SK-N-SH treated with all-trans-retinoic acid at 6 μM for 48 hours (cell line): Measurements from ENCODE around the gene KCNAB3.

Experiments
- ATAC-seq: fragments of 200-7000 bp; cut with Tn5 transposase; 3 replicates; pipeline ENCODE4 v1.9.1; 2020; ENCODE audit warnings: mild to moderate bottlenecking, moderate library complexity
- ARNTL ChIP-seq: fragments of 450-650 bp; formaldehyde crosslinking; IDR thresholded peaks from 2 replicates; pipeline ENCODE4 v1.5.0; 2020; ENCODE audit warnings: low read depth, mild to moderate bottlenecking, moderate library complexity, borderline replicate concordance
- CREB5 ChIP-seq: fragments of 250-450 bp; sonication (Bioruptor Pico); IDR thresholded peaks from 2 replicates; pipeline ENCODE4 v1.5.1; 2020; ENCODE audit warnings: low read depth, mild to moderate bottlenecking, moderate library complexity
- CSDC2 ChIP-seq: fragments of 250-450 bp; sonication (Bioruptor Pico); IDR thresholded peaks from 2 replicates; pipeline ENCODE4 v1.5.0; 2020; ENCODE audit warnings: mild to moderate bottlenecking, moderate library complexity
- CSRNP3 ChIP-seq: fragments of 250-450 bp; sonication (Bioruptor Pico); IDR thresholded peaks from 2 replicates; pipeline ENCODE4 v1.5.1; 2021; ENCODE audit warnings: mild to moderate bottlenecking, moderate library complexity
- ESRRG ChIP-seq: fragments of 250-450 bp; sonication (Bioruptor Pico); IDR thresholded peaks from 2 replicates; pipeline ENCODE4 v1.6.1; 2021; ENCODE audit warnings: mild to moderate bottlenecking
- GLIS3 ChIP-seq: fragments of 250-450 bp; sonication (Bioruptor Pico); IDR thresholded peaks from 2 replicates; pipeline ENCODE4 v1.5.0; 2020; ENCODE audit warnings: mild to moderate bottlenecking, moderate library complexity
- OSR1 ChIP-seq: fragments of 250-450 bp; sonication (Bioruptor Pico); IDR thresholded peaks from 2 replicates; pipeline ENCODE4 v1.8.0; 2022; ENCODE audit warnings: moderate library complexity, mild to moderate bottlenecking, inconsistent platforms
- PATZ1 ChIP-seq: fragments of 250-450 bp; sonication (Bioruptor Pico); IDR thresholded peaks from 2 replicates; pipeline ENCODE4 v1.8.0; 2020; ENCODE audit warnings: mild to moderate bottlenecking, moderate library complexity, borderline replicate concordance
- POU6F1 ChIP-seq: fragments of 250-450 bp; sonication (Bioruptor Pico); IDR thresholded peaks from 2 replicates; pipeline ENCODE4 v1.8.0; 2021; ENCODE audit warnings: low read depth, mild to moderate bottlenecking, moderate library complexity, borderline replicate concordance
- PPARA ChIP-seq: fragments of 250-450 bp; sonication (Bioruptor Pico); IDR thresholded peaks from 2 replicates; pipeline ENCODE4 v1.5.0; 2020; ENCODE audit warnings: mild to moderate bottlenecking, borderline replicate concordance
- RARB ChIP-seq: fragments of 250-450 bp; sonication (Bioruptor Pico); IDR thresholded peaks from 2 replicates; pipeline ENCODE4 v1.8.0; 2021; ENCODE audit warnings: mild to moderate bottlenecking, moderate library complexity
- SNAI2 ChIP-seq: fragments of 250-450 bp; sonication (Bioruptor Pico); IDR thresholded peaks from 2 replicates; pipeline ENCODE4 v1.5.0; 2020; ENCODE audit warnings: mild to moderate bottlenecking, moderate library complexity
- TCF4 ChIP-seq: fragments of 250-450 bp; sonication (Bioruptor Pico); IDR thresholded peaks from 2 replicates; pipeline ENCODE4 v1.8.0; 2021; ENCODE audit warnings: mild to moderate bottlenecking, moderate library complexity, borderline replicate concordance
- TOX ChIP-seq: fragments of 250-450 bp; sonication (Bioruptor Pico); IDR thresholded peaks from 2 replicates; pipeline ENCODE4 v1.8.0; 2021; ENCODE audit warnings: mild to moderate bottlenecking, moderate library complexity, borderline replicate concordance
- TSHZ2 ChIP-seq: fragments of 250-450 bp; sonication (Bioruptor Pico); IDR thresholded peaks from 2 replicates; pipeline ENCODE4 v1.5.0; 2020; ENCODE audit warnings: mild to moderate bottlenecking, moderate library complexity
- ZFP3 ChIP-seq: fragments of 250-450 bp; sonication (Bioruptor Pico); IDR thresholded peaks from 2 replicates; pipeline ENCODE4 v1.5.0; 2020; ENCODE audit warnings: mild to moderate bottlenecking, moderate library complexity
- ZNF565 ChIP-seq: fragments of 450-650 bp; formaldehyde crosslinking; conservative IDR thresholded peaks from 2 replicates; pipeline ENCODE4 v1.5.0; 2020; ENCODE audit warnings: low read depth, mild to moderate bottlenecking, moderate library complexity
- ZNF70 ChIP-seq: fragments of 450-650 bp; formaldehyde crosslinking; IDR thresholded peaks from 2 replicates; pipeline ENCODE4 v1.5.0; 2020; ENCODE audit warnings: mild to moderate bottlenecking, moderate library complexity
- ZNF8 ChIP-seq: fragments of 450-650 bp; formaldehyde crosslinking; IDR thresholded peaks from 2 replicates; pipeline ENCODE4 v1.5.0; 2020; ENCODE audit warnings: mild to moderate bottlenecking, moderate library complexity

Gene KCNAB3

GRCh38 chr17:7886227-7887037 lies 43.2 kb downstream of the KCNAB3 start (continued):
- TF ChIP-seq TSHZ2 (CRISPR knock-in tag) (no peak), ZNF8 (CRISPR knock-in tag) (no peak), CREB5 (CRISPR knock-in tag) (no peak), CSDC2 (no peak), RARB (CRISPR knock-in tag) (no peak), GLIS3 (no peak), TOX (no peak), OSR1 (CRISPR knock-in tag) (no peak)

- TF ChIP-seq RARB (CRISPR knock-in tag) (no peak), ZNF565 (CRISPR knock-in tag) (no peak), CSDC2 (no peak), CREB5 (CRISPR knock-in tag) (no peak), TCF4 (CRISPR knock-in tag) (no peak), PATZ1 (CRISPR knock-in tag) (no peak), ZFP3 (CRISPR knock-in tag) (no peak), OSR1 (CRISPR knock-in tag) (no peak), ESRRG (CRISPR knock-in tag) (no peak), TSHZ2 (CRISPR knock-in tag) (no peak), CSRNP3 (no peak), ZNF8 (CRISPR knock-in tag) (no peak), ARNTL (no peak), ZNF70 (CRISPR knock-in tag) (no peak), POU6F1 (CRISPR knock-in tag) (no peak), SNAI2 (CRISPR knock-in tag) (no peak), TOX (no peak), GLIS3 (no peak), PPARA (CRISPR knock-in tag) (no peak)
- peak; percentile 9; the same call in 1 of the 3 replicates for ATAC-seq
Measured at GRCh38 chr17:7885367-7886226, 44.1 kb downstream of the KCNAB3 start.
